ENCODE data around the gene ALOX5AP.

Gene ALOX5AP

GRCh38 chr13:30759748-30760147, 24.4 kb downstream of the ALOX5AP start:
- DNase-seq (ENCODE audit: low spot score) = no peak

GRCh38 chr13:30762643-30763042, 27.3 kb downstream of the ALOX5AP start:
- DNase-seq (ENCODE audit: low spot score) = no peak

GRCh38 chr13:30763786-30764413, 28.6 kb downstream of the ALOX5AP start:
- DNase-seq (ENCODE audit: low spot score) = peak; percentile 39

GRCh38 chr13:30766231-30766630, 30.9 kb downstream of the ALOX5AP start:
- DNase-seq (ENCODE audit: low spot score) = no peak

GRCh38 chr13:30770929-30771328, 35.6 kb downstream of the ALOX5AP start:
- no peak for DNase-seq (ENCODE audit: low spot score)

GRCh38 chr13:30773561-30773960, 38.2 kb downstream of the ALOX5AP start:
- DNase-seq (ENCODE audit: low spot score) = no peak

- no peak for DNase-seq (ENCODE audit: low spot score)
These were observed 38.9 kb downstream of the ALOX5AP start for GRCh38 chr13:30774214-30774730.

- no peak for DNase-seq (ENCODE audit: low spot score)
These were observed 41.3 kb downstream of the ALOX5AP start for GRCh38 chr13:30776661-30777060.

- no peak for DNase-seq (ENCODE audit: low spot score)
These were observed 43.7 kb downstream of the ALOX5AP start for GRCh38 chr13:30779016-30779415.

- DNase-seq (ENCODE audit: low spot score) = no peak
These were observed 44.3 kb downstream of the ALOX5AP start for GRCh38 chr13:30779608-30780007.

GRCh38 chr13:30780338-30780981, 45.1 kb downstream of the ALOX5AP start:
- DNase-seq (ENCODE audit: low spot score) = no peak

GRCh38 chr13:30785191-30785850, 50.0 kb downstream of the ALOX5AP start:
- DNase-seq (ENCODE audit: low spot score) = no peak

- no peak for DNase-seq (ENCODE audit: low spot score)
These were observed 51.3 kb downstream of the ALOX5AP start for GRCh38 chr13:30786648-30787047.

GRCh38 chr13:30787738-30788525, 52.6 kb downstream of the ALOX5AP start:
- DNase-seq (ENCODE audit: low spot score) = no peak

- no peak for DNase-seq (ENCODE audit: low spot score)
These were observed 54.0 kb downstream of the ALOX5AP start for GRCh38 chr13:30789166-30789862.

GRCh38 chr13:30790592-30790991, 55.2 kb downstream of the ALOX5AP start:
- DNase-seq (ENCODE audit: low spot score) = no peak

- DNase-seq (ENCODE audit: low spot score) = no peak
These were observed 56.1 kb downstream of the ALOX5AP start for GRCh38 chr13:30791354-30792001.

- DNase-seq (ENCODE audit: low spot score) = peak; percentile 58
These were observed 57.1 kb downstream of the ALOX5AP start for GRCh38 chr13:30792285-30793000.

- DNase-seq (ENCODE audit: low spot score) = no peak
These were observed 60.8 kb downstream of the ALOX5AP start for GRCh38 chr13:30796132-30796572.
